Activated CD4-positive, alpha-beta T cell treated with anti-CD3 and anti-CD28 coated beads, Interleukin-2, amount 50 U/mL, for 24 hours (primary cell): ENCODE results near the gene GPATCH4.
"Not testable (repeated sequence)": the region's sequence is repeated elsewhere in the genome, so short reads cannot be mapped to it uniquely, and the experiment has no call there.

ENCODE experiments used
- DNase-seq, 2 donors: peaks; one replicate each; pipeline ENCODE4 v3.0.0-alpha.2; 2020; ENCODE audit warnings: low read depth in 1 of 2, low spot score in 1 of 2

Gene GPATCH4

GRCh38 chr1:156598731-156599432 is 2.4 kb downstream of the GPATCH4 start:
- DNase-seq = no peak

DNA sequence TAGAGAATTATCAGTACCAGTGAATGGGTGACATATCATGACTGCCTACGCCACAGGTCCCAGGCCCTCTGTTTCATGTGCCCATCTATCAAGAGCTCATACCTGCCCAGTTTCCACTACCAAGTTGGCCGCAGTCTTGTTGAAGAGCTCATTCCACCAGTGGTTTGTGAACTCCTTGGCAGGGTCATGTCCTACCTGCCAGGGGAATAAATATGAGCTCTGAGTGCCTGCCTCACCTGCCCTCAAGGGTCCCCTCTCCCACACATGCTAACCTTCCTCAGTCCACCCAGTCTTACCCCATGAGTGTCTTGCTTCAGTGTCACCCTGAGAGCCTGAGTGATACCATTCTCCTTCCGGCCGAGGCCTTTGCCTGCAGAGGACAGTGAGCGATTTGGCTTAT is 3.2 kb downstream of the GPATCH4 start:
- DNase-seq = no peak

GRCh38 chr1:156596426-156596825 is 4.9 kb downstream of the GPATCH4 start:
- no peak for DNase-seq

DNA sequence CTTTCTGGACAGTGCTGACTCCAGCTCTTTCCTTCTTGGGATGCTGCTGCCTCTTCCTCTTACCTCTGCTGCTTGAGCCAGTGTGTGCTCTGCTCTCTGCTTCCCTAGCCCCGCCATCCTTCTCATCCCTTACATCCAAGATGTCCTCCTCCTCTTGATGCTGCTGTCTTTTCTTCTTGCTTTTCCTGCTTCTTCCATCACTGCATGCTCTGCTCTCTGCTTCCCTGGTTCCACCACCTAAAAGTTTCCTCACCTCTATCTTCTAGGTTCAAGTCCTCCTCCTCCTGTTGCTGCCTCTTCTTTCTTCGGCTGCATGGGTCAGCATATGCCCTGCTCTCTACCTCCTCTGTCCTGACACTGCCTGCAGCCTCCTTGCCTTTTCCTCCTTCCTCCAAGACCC is 6.3 kb downstream of the GPATCH4 start:
- no peak for DNase-seq

DNA sequence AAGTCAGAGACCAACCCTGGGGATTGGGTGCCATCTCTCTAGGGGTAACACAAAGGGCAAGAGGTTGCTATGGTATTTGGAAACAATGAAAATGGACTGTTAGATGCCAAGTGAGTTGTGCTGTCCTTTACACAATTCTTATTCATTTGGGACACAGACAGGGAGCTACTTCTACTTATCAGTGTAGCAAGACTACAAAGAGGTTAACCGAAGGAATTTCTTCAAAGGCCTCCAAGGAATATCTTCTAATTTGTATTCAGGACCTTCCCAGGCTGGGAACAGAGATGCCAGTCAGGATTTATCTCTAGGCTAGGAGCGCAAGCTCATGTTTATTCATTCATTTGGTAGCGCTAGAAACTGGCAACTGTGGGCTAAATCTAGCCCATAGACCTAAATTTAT is 7.1 kb downstream of the GPATCH4 start:
- DNase-seq = no peak

DNA sequence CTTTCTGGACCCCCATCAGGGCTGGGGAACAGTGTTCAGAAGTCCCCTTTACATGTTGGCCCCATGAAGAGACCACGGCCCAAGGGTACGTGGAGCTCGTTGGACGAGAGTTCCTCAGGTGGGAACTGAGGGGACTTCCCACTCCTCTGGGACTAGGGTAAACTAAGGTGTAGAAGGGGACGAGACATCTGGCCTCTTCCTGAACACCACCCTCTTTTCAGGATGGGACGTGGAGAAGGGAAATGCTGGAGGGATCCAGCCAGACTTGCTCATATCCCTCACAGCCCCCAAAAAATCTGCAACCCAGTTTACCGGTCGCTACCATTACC is 7.7 kb downstream of the GPATCH4 start:
- no peak for DNase-seq

GRCh38 chr1:156592910-156593660 is 8.2 kb downstream of the GPATCH4 start:
- DNase-seq = no peak

GRCh38 chr1:156592158-156592909 is 8.9 kb downstream of the GPATCH4 start:
- no peak for DNase-seq

DNA sequence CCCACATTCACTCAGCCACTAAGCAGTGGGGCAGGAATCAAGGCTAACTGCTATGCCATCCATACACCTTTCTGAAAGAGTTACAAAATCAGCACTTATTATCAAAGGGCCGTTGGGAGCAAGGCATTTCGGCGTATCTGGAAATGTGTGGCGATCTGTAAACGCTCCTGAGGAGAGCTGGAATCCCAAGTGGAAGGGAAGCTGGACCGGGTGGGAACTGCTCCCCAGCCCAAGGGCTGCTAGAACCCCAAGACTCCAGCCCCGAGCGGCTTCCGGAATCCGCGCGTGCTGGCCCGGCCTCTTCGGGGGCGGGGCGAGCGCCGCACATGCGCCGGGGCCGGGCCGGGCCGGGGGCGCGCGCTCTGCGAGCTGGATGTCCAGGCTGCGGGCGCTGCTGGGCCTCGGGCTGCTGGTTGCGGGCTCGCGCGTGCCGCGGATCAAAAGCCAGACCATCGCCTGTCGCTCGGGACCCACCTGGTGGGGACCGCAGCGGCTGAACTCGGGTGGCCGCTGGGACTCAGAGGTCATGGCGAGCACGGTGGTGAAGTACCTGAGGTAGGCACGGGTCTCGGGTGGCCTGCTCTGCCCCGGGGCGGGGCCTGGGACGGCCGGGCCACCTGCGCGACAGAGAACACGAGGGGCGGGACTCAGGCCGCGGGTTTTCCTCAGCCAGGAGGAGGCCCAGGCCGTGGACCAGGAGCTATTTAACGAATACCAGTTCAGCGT is 9.7 kb downstream of the GPATCH4 start, which contains the start of gene NAXE:
TSS of gene NAXE (plus strand) at position 345 of the 726 bp plus-strand sequence. CDS start at position 374, 29 bp downstream.
- peak in 1 of 2 donors; percentile 59 for DNase-seq

- no peak for DNase-seq
Observed at GRCh38 chr1:156591181-156591431, 10.2 kb downstream of the GPATCH4 start.

- no peak for DNase-seq
Observed at GRCh38 chr1:156590326-156591180, 10.7 kb downstream of the GPATCH4 start.

- no peak for DNase-seq
Observed at GRCh38 chr1:156589546-156589945, 11.7 kb downstream of the GPATCH4 start.

- DNase-seq = not testable (repeated sequence)
Observed at GRCh38 chr1:156587927-156588326, 13.4 kb downstream of the GPATCH4 start.

DNA sequence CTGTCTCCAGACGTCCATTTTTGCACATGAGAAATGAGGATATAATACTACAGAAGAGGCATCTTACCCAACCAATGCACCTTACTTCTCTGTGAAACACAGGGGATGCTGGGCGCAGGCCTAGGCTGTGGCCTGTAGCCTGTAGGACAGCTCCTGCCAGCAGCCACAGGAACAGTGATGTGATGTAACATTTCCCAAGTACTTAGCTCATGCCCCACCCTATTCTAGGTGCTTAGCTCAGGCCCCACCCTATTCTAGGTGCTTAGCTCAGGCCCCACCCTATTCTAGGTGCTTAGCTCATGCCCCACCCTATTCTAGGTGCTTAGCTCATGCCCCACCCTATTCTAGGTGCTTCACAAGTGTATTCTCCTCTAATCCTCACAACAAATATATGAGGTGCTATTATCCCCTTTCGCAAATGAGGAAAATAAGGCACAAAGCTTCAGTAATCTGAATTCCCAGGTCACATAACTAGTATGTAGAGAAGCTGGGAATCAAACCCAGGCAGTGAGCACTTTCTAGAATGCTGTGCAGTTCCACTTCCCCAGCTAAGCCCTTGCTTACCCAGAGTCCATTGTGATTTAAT is 14.3 kb downstream of the GPATCH4 start:
- DNase-seq = no peak

DNA sequence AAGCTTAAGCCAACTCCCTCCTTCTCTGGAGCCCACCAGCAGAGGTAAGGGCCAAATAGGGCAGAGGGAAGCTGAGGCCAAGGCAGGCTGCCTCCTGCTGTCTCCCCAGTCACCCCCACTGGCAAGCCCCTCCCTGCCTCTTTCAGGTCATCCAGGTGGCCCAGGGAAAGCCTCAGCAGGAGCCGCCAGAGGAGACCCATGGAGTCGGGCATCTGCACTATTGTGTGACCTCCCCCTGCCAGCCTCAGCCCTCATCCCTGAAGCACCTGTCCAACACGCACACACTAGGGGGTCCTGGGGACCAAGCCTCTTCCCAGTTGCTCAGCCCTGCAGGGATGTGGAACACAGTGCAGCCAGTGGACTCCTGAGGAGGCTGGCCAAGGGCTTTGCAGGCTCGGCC is 15.0 kb downstream of the GPATCH4 start:
- DNase-seq = no peak

DNA sequence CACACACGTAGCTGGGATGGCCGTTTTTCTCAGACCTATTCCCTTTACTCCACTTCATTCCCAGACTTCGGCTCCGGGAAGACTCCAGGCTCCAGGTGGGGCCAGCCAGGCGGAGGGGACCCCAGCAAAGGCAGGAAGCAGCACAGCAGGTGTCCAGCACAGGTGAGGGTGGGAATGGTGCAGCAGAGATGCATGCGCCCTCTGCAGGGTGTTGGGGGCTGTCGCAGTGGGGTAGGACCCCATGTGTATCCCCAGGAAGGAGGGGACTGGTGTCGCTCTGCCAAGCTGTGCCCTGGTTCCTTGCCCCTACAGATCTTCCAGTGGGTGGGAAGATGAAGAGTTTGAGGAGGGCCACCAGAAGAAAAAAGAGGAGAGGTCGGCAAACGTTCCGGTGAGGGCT is 16.5 kb downstream of the GPATCH4 start:
- DNase-seq = no peak

GRCh38 chr1:156583821-156584622 is 17.3 kb downstream of the GPATCH4 start:
- peak in 1 of 2 donors; percentile 67 for DNase-seq

GRCh38 chr1:156582388-156583017 is 18.8 kb downstream of the GPATCH4 start:
- DNase-seq = no peak
